K562 (cell line): ENCODE measurements around the gene IL3RA. TPM values are rescaled to one million over a fixed set of nuclear protein-coding genes. Genes with fewer than 3 reads are reported as not detected.
A peak's percentile ranks its signal among the peaks of the same experiment; 100 is the strongest.

ENCODE experiments used
- ARID1B ChIP-seq: fragments of 450-650 bp; IDR thresholded peaks from 2 replicates; pipeline ENCODE4 v1.6.1; 2016; ENCODE audit warnings: antibody characterized with exemption, mild to moderate bottlenecking, inconsistent platforms
- BRF1 ChIP-seq: IDR thresholded peaks from 3 replicates; pipeline ENCODE4 v1.6.1; 2011; ENCODE audit warnings: borderline replicate concordance, mild to moderate bottlenecking; ENCODE audit not compliant: insufficient read length; ENCODE audit errors: extremely low read depth
- GMEB1 ChIP-seq: fragments of 250-450 bp; sonication (Bioruptor Pico); IDR thresholded peaks from 2 replicates; pipeline ENCODE4 v1.4.0; 2020; ENCODE audit warnings: mild to moderate bottlenecking
- RBM25 ChIP-seq: fragments of 200-400 bp; formaldehyde crosslinking; IDR thresholded peaks from 2 replicates; pipeline ENCODE4 v1.6.1; 2018; ENCODE audit warnings: low read length, low read depth, moderate library complexity; ENCODE audit not compliant: severe bottlenecking
- TCF7L2 ChIP-seq: fragments of 150-350 bp; IDR thresholded peaks from 2 replicates; pipeline ENCODE4 v1.6.1; 2016; ENCODE audit warnings: low read depth, mild to moderate bottlenecking, low read length, moderate library complexity
- THRAP3 ChIP-seq: fragments of 450-650 bp; IDR thresholded peaks from 2 replicates; pipeline ENCODE4 v1.6.1; 2016; ENCODE audit warnings: mild to moderate bottlenecking, inconsistent platforms, borderline replicate concordance
- ZNF444 ChIP-seq: fragments of 250-450 bp; sonication (Bioruptor Pico); IDR thresholded peaks from 2 replicates; pipeline ENCODE4 v1.4.0; 2020; ENCODE audit warnings: mild to moderate bottlenecking, moderate library complexity
- ZNF512 ChIP-seq: IDR thresholded peaks from 2 replicates; pipeline ENCODE4 v1.6.1; 2016; ENCODE audit warnings: missing genetic modification characterization, missing compliant biosample characterization
- polyA plus RNA-seq, 8 experiments: library from polyadenylated mRNA; depleted of rRNA in 4 of 8; stranded (reverse) in 5 of 8; unstranded in 3 of 8; fragments of >200 nt; fragmentation: Nextera tagmentation in 2 of 8; fragmentation: Illumina TruSeq in 1 of 8; extraction: Ambion mirVana in 2 of 8; extraction: Trizol in 1 of 8; gene quantifications; 2 replicates each; pipeline versions ENCODE4 v1.2.1 to v1.2.3, GENCODE V29; 2011 to 2014; ENCODE audit warnings: inconsistent platforms in 1 of 8, missing spikeins in 1 of 8
- total RNA-seq, 7 experiments: library from RNA; depleted of rRNA in 6 of 7; stranded (reverse); fragments of >200 nt in 6 of 7; fragmentation: Illumina TruSeq in 2 of 7; extraction: Trizol in 2 of 7; gene quantifications; 2 replicates each; pipeline versions ENCODE4 v1.2.1 to v1.2.3, GENCODE V29; 2011 to 2021; ENCODE audit warnings: low replicate concordance in 1 of 7
- TF ChIP-seq, protein P1 (sequence below): fragments of 450-650 bp; IDR thresholded peaks from 2 replicates; pipeline ENCODE4 v1.6.1; 2017; ENCODE audit warnings: antibody characterized with exemption

IL3RA gene
- total and polyA plus RNA-seq, 9 of the 15 experiments (the other 6 are each of a cell fraction or from before 2014, with no cell fraction given): not detected

- TF ChIP-seq, protein P1, sequence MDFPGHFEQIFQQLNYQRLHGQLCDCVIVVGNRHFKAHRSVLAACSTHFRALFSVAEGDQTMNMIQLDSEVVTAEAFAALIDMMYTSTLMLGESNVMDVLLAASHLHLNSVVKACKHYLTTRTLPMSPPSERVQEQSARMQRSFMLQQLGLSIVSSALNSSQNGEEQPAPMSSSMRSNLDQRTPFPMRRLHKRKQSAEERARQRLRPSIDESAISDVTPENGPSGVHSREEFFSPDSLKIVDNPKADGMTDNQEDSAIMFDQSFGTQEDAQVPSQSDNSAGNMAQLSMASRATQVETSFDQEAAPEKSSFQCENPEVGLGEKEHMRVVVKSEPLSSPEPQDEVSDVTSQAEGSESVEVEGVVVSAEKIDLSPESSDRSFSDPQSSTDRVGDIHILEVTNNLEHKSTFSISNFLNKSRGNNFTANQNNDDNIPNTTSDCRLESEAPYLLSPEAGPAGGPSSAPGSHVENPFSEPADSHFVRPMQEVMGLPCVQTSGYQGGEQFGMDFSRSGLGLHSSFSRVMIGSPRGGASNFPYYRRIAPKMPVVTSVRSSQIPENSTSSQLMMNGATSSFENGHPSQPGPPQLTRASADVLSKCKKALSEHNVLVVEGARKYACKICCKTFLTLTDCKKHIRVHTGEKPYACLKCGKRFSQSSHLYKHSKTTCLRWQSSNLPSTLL: no peak
- TF ChIP-seq ZNF512 (tag) (peak; percentile 69), BRF1 (no peak), THRAP3 (0 out of 2 replicates have a peak, but pooled peaks have one; percentile 34), RBM25 (no peak), ZNF444 (no peak), TCF7L2 (no peak), GMEB1 (CRISPR knock-in tag) (no peak), ARID1B (no peak)
These were observed 57.5 kb downstream of the IL3RA start (continued) for GRCh38 chrX:1393871-1394615.
